HepG2 (cell line): ENCODE data around the gene DAPL1. TPM values are rescaled to one million over a fixed set of nuclear protein-coding genes. Genes with fewer than 3 reads are reported as not detected.

Experiments
- ATAC-seq: fragments of 200-7000 bp; cut with Tn5 transposase; 3 replicates; pipeline ENCODE4 v1.9.1; 2020; ENCODE audit warnings: mild to moderate bottlenecking, moderate library complexity
- BruUV-seq: library from RNA; stranded (reverse); fragments of 400-500 nt; replicated peaks from 2 replicates; lab custom pipeline; 2021; lab: Mats Ljungman, UMichigan
- CTCF ChIA-PET: fragments of 300-600 bp; formaldehyde crosslinking; extraction: SDS; loops from one replicate; lab custom pipeline; 2021; ENCODE audit warnings: low total read pairs, inconsistent platforms, low intra/inter-chr PET ratio; lab: Yijun Ruan, JAX
- POLR2A ChIA-PET: fragments of 350-600 bp; sonication (Branson Sonifier 250); formaldehyde crosslinking; loops from one replicate; lab custom pipeline; 2020; ENCODE audit warnings: antibody characterized with exemption, inconsistent platforms; lab: Yijun Ruan, JAX
- DNase-seq: peaks from one replicate; pipeline ENCODE4 v3.0.0-alpha.2; 2015; ENCODE audit warnings: low spot score
- FAIRE-seq: peaks from 3 replicates; lab custom pipeline; 2011; peaks lifted over from hg19 to GRCh38; lab: Jason Lieb, UNC
- H2AFZ ChIP-seq: one replicate; pipeline ENCODE4 v1.6.1; 2011; ENCODE audit warnings: low read length, inconsistent platforms
- H3K27ac ChIP-seq: fragments of 300-600 bp; 3 replicates; pipeline ENCODE4 v1.8.0; 2011; ENCODE audit warnings: mixed run types, mild to moderate bottlenecking, mixed read lengths, low read length, inconsistent platforms; ENCODE audit not compliant: insufficient read depth; ENCODE audit errors: extremely low read length
- H3K27me3 ChIP-seq, 2 experiments: fragments of 200-600 bp in 1 of 2; 2 replicates in 1 of 2; 3 replicates in 1 of 2; pipeline versions ENCODE4 v1.6.0 to v1.8.0; 2011; ENCODE audit warnings: low read length in 2 of 2, mild to moderate bottlenecking in 2 of 2, moderate library complexity in 2 of 2, inconsistent platforms in 1 of 2; ENCODE audit not compliant: insufficient read depth in 2 of 2, control insufficient read depth in 1 of 2
- H3K36me3 ChIP-seq, 2 experiments: fragments of 200-600 bp in 1 of 2; replicated peaks in 1 of 2; 2 replicates in 1 of 2; 3 replicates in 1 of 2; pipeline versions ENCODE4 v1.5.1 to v1.8.0; 2011; ENCODE audit warnings: low read length in 2 of 2, inconsistent platforms in 1 of 2; ENCODE audit not compliant: insufficient read depth in 2 of 2, control insufficient read depth in 1 of 2
- H3K4me1 ChIP-seq: 2 replicates; pipeline ENCODE4 v1.5.1; 2012; ENCODE audit warnings: low read length, inconsistent platforms; ENCODE audit not compliant: insufficient read depth
- H3K4me2 ChIP-seq: 2 replicates; pipeline ENCODE4 v1.6.0; 2011; ENCODE audit warnings: low read depth, low read length, inconsistent platforms
- H3K4me3 ChIP-seq, 3 experiments: fragments of 200-600 bp in 1 of 3; sonication (generic), shearing (Covaris generic) in 1 of 3; replicated peaks in 1 of 3; 2 replicates each; pipeline ENCODE4 v1.5.1; 2011 to 2016; ENCODE audit warnings: low read length in 3 of 3, inconsistent platforms in 2 of 3, low read depth in 2 of 3, mild to moderate bottlenecking in 2 of 3, control low read depth in 1 of 3, mixed read lengths in 1 of 3; ENCODE audit not compliant: insufficient read depth in 1 of 3
- H3K79me2 ChIP-seq: one replicate; pipeline ENCODE4 v1.6.1; 2011; ENCODE audit warnings: low read length, inconsistent platforms; ENCODE audit not compliant: insufficient read depth
- H3K9ac ChIP-seq: 2 replicates; pipeline ENCODE4 v1.6.0; 2011; ENCODE audit warnings: mild to moderate bottlenecking, low read depth, low read length, inconsistent platforms; ENCODE audit not compliant: insufficient read depth
- H3K9me3 ChIP-seq: 2 replicates; pipeline ENCODE4 v1.5.1; 2012; ENCODE audit warnings: mild to moderate bottlenecking, low read length
- H4K20me1 ChIP-seq: 2 replicates; pipeline ENCODE4 v1.6.0; 2011; ENCODE audit warnings: inconsistent platforms, mild to moderate bottlenecking, low read length, moderate library complexity; ENCODE audit not compliant: insufficient read depth
- ARHGAP35 ChIP-seq: sonication (generic); formaldehyde crosslinking; IDR thresholded peaks from 2 replicates; pipeline ENCODE4 v1.9.0; 2022; ENCODE audit warnings: mild to moderate bottlenecking, inconsistent platforms, moderate library complexity, missing genetic modification reagents, borderline replicate concordance
- ARID2 ChIP-seq: sonication (generic); formaldehyde crosslinking; IDR thresholded peaks from 2 replicates; pipeline ENCODE4 v1.8.1; 2022; ENCODE audit warnings: mild to moderate bottlenecking, missing genetic modification reagents, borderline replicate concordance
- HIVEP1 ChIP-seq: sonication (generic); formaldehyde crosslinking; IDR thresholded peaks from 2 replicates; pipeline ENCODE4 v1.4.0; 2020; ENCODE audit warnings: mild to moderate bottlenecking, missing genetic modification reagents
- NR1H2 ChIP-seq: sonication (generic); formaldehyde crosslinking; IDR thresholded peaks from 2 replicates; pipeline ENCODE4 v1.8.1; 2022; ENCODE audit warnings: low read depth, missing genetic modification reagents, borderline replicate concordance
- PHB2 ChIP-seq: fragments of 450-650 bp; IDR thresholded peaks from 2 replicates; pipeline ENCODE4 v1.6.1; 2018; ENCODE audit not compliant: partially characterized antibody
- RAD21 ChIP-seq: fragments of 450-650 bp; formaldehyde crosslinking; IDR thresholded peaks from 2 replicates; pipeline ENCODE4 v1.5.0; 2020; ENCODE audit warnings: mild to moderate bottlenecking
- SMAD1 ChIP-seq: sonication (generic); formaldehyde crosslinking; IDR thresholded peaks from 2 replicates; pipeline ENCODE4 v1.4.0; 2020; ENCODE audit warnings: missing genetic modification reagents, low read depth, mild to moderate bottlenecking, borderline replicate concordance
- SP140L ChIP-seq: sonication (generic); formaldehyde crosslinking; IDR thresholded peaks from 2 replicates; pipeline ENCODE4 v1.4.0; 2020; ENCODE audit warnings: missing genetic modification reagents, borderline replicate concordance
- ZBTB8A ChIP-seq: sonication (generic); formaldehyde crosslinking; IDR thresholded peaks from 2 replicates; pipeline ENCODE4 v1.4.0; 2020; ENCODE audit warnings: mild to moderate bottlenecking, low read depth, missing genetic modification reagents, borderline replicate concordance
- ZNF33B ChIP-seq: sonication (generic); formaldehyde crosslinking; IDR thresholded peaks from 2 replicates; pipeline ENCODE4 v1.5.1; 2020; ENCODE audit warnings: mild to moderate bottlenecking, missing genetic modification reagents
- ZNF703 ChIP-seq: sonication (generic); formaldehyde crosslinking; IDR thresholded peaks from 2 replicates; pipeline ENCODE4 v1.5.1; 2020; ENCODE audit warnings: missing genetic modification reagents, mild to moderate bottlenecking, moderate library complexity, borderline replicate concordance
- ZNF816 ChIP-seq: sonication (generic); formaldehyde crosslinking; IDR thresholded peaks from 2 replicates; pipeline ENCODE4 v1.8.0; 2022; ENCODE audit warnings: missing genetic modification reagents, mild to moderate bottlenecking, borderline replicate concordance
- WGBS: methylation state at CpG from one replicate; pipeline ENCODE4 v1.1.6; 2017; ENCODE audit warnings: low lambda C conversion rate; 5-methylcytosine and 5-hydroxymethylcytosine counted together
- in situ Hi-C: cut with HindIII; loops from 2 replicates; pipeline ENCODE4 v1.10.0; 2017; ENCODE audit warnings: low pct_unique_long_range_greater_than_20kb; ENCODE audit not compliant: extremely low pct_ligation_motif_present
- intact Hi-C: fragments of 100-400 bp; cut with micrococcal nuclease; formaldehyde crosslinking; loops from one replicate; pipeline ENCODE4 v1.10.0; 2022; ENCODE audit not compliant: unreplicated experiment
- polyA plus RNA-seq, 8 experiments: library from polyadenylated mRNA; depleted of rRNA in 3 of 8; stranded (reverse) in 7 of 8; unstranded in 1 of 8; fragments of >200 nt; fragmentation: Illumina TruSeq in 4 of 8; extraction: Trizol in 4 of 8; gene quantifications; 2 replicates each; pipeline versions ENCODE4 v1.2.1 to v1.2.3, GENCODE V29; 2011 to 2016; ENCODE audit warnings: low read depth in 4 of 8, missing spikeins in 1 of 8, mixed read lengths in 1 of 8; ENCODE audit not compliant: insufficient read depth in 1 of 8
- total RNA-seq, 5 experiments: library from RNA; depleted of rRNA; stranded (reverse); fragments of >200 nt; fragmentation: Illumina TruSeq; extraction: Trizol; gene quantifications; 2 replicates each; pipeline ENCODE4 v1.2.3, GENCODE V29; 2016; ENCODE audit warnings: low read depth in 1 of 5
- TF ChIP-seq, protein P1 (sequence below): sonication (generic); formaldehyde crosslinking; IDR thresholded peaks from 2 replicates; pipeline ENCODE4 v1.4.0; 2020; ENCODE audit warnings: mild to moderate bottlenecking, missing genetic modification reagents
- TF ChIP-seq, protein P2 (sequence below): sonication (generic); formaldehyde crosslinking; IDR thresholded peaks from 2 replicates; pipeline ENCODE4 v1.4.0; 2020; ENCODE audit warnings: low read depth, mild to moderate bottlenecking, missing genetic modification reagents
- TF ChIP-seq, protein P3 (sequence below), 2 experiments: fragments of 450-650 bp in 1 of 2; sonication (generic) in 1 of 2; formaldehyde crosslinking; IDR thresholded peaks; 2 replicates each; pipeline versions ENCODE4 v1.5.0 to v1.8.0; 2020 to 2022; ENCODE audit warnings: mild to moderate bottlenecking in 1 of 2, missing genetic modification reagents in 1 of 2
- TF ChIP-seq, protein P4 (sequence below): sonication (generic); formaldehyde crosslinking; IDR thresholded peaks from 2 replicates; pipeline ENCODE4 v1.5.0; 2020; ENCODE audit warnings: missing genetic modification reagents

Gene DAPL1
- total and polyA plus RNA-seq, 2 of the 13 experiments (the other 11 are each of a cell fraction or from before 2014, with no cell fraction given) = not detected

DNA sequence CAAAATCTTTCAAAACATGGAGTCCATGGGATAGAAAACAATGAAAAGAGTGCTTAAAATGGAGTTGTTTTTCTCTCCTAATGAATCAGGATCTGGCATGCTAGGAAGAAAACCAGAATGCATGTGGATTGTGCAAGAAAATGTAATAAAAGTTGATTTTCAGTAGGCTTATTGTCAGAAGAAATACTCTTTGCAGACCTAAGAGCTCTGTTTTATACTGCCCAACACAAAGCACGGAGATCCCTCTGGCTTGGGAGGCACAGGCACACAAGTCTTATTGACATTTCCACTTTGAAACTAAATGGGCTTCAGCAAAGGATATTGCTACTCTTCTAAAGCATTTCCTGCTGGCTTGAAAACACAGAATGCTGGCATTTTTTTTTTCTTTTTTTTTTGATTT, 15.5 kb upstream of the DAPL1 start:
- FAIRE-seq (no peak), DNase-seq (no peak), ATAC-seq (no peak)
- no peak overlapping the region for H3K4me2 ChIP-seq
- H3K79me2 ChIP-seq = no peaks in the 10 kb centered on the region
- BruUV-seq = no TSS peak
- in situ Hi-C loops = no loop called here
- H3K36me3 ChIP-seq = no peaks in the 10 kb centered on the region
- WGBS = 17% methylated on average over 1 of the region's 1 CpG
- no peaks in the 10 kb centered on the region for H3K4me1 ChIP-seq
- H2AFZ ChIP-seq = no peak overlapping the region
- no peaks in the 10 kb centered on the region for H3K9me3 ChIP-seq
- POLR2A ChIA-PET = no interaction called here
- H3K4me3 ChIP-seq = no peak overlapping the region
- TF ChIP-seq HIVEP1 (CRISPR knock-in tag) = no peak
- no peak for TF ChIP-seq RAD21
- TF ChIP-seq NR1H2 = no peak
- no peak for TF ChIP-seq SP140L
- TF ChIP-seq ZNF703 (CRISPR knock-in tag) = no peak
- no peak for TF ChIP-seq ARHGAP35 (CRISPR knock-in tag)
- no peak for TF ChIP-seq ARID2 (CRISPR knock-in tag)
- TF ChIP-seq, protein P1, sequence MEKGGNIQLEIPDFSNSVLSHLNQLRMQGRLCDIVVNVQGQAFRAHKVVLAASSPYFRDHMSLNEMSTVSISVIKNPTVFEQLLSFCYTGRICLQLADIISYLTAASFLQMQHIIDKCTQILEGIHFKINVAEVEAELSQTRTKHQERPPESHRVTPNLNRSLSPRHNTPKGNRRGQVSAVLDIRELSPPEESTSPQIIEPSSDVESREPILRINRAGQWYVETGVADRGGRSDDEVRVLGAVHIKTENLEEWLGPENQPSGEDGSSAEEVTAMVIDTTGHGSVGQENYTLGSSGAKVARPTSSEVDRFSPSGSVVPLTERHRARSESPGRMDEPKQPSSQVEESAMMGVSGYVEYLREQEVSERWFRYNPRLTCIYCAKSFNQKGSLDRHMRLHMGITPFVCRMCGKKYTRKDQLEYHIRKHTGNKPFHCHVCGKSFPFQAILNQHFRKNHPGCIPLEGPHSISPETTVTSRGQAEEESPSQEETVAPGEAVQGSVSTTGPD = no peak
- TF ChIP-seq, protein P2, sequence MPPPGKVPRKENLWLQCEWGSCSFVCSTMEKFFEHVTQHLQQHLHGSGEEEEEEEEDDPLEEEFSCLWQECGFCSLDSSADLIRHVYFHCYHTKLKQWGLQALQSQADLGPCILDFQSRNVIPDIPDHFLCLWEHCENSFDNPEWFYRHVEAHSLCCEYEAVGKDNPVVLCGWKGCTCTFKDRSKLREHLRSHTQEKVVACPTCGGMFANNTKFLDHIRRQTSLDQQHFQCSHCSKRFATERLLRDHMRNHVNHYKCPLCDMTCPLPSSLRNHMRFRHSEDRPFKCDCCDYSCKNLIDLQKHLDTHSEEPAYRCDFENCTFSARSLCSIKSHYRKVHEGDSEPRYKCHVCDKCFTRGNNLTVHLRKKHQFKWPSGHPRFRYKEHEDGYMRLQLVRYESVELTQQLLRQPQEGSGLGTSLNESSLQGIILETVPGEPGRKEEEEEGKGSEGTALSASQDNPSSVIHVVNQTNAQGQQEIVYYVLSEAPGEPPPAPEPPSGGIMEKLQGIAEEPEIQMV (CRISPR knock-in tag) = no peak
- no peak for TF ChIP-seq SMAD1
- no peak for TF ChIP-seq ZBTB8A
- TF ChIP-seq, protein P3, sequence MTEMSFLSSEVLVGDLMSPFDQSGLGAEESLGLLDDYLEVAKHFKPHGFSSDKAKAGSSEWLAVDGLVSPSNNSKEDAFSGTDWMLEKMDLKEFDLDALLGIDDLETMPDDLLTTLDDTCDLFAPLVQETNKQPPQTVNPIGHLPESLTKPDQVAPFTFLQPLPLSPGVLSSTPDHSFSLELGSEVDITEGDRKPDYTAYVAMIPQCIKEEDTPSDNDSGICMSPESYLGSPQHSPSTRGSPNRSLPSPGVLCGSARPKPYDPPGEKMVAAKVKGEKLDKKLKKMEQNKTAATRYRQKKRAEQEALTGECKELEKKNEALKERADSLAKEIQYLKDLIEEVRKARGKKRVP (CRISPR knock-in tag; IDR thresholded peaks at IDR 0.05) = no peak
- TF ChIP-seq, protein P4, sequence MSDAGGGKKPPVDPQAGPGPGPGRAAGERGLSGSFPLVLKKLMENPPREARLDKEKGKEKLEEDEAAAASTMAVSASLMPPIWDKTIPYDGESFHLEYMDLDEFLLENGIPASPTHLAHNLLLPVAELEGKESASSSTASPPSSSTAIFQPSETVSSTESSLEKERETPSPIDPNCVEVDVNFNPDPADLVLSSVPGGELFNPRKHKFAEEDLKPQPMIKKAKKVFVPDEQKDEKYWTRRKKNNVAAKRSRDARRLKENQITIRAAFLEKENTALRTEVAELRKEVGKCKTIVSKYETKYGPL (CRISPR knock-in tag) = no peak
- no peak for TF ChIP-seq ZNF33B (CRISPR knock-in tag)
- TF ChIP-seq ZNF816 (CRISPR knock-in tag) = no peak
- TF ChIP-seq PHB2 = no peak
- TF ChIP-seq, all 625 proteins: peak for 0
- H3K9ac ChIP-seq = no peak overlapping the region
- H3K27me3 ChIP-seq = no peaks in the 10 kb centered on the region; a peak in 2 of 5 replicates
- intact Hi-C loops = no loop called here
- H4K20me1 ChIP-seq = no peaks in the 10 kb centered on the region
- no peak overlapping the region for H3K27ac ChIP-seq
- CTCF ChIA-PET = no interaction called here
